ENCODE measurements around the gene AARSD1.
"Not testable (repeated sequence)": the region's sequence is repeated elsewhere in the genome, so short reads cannot be mapped to it uniquely, and the experiment has no call there.

Gene AARSD1

DNA sequence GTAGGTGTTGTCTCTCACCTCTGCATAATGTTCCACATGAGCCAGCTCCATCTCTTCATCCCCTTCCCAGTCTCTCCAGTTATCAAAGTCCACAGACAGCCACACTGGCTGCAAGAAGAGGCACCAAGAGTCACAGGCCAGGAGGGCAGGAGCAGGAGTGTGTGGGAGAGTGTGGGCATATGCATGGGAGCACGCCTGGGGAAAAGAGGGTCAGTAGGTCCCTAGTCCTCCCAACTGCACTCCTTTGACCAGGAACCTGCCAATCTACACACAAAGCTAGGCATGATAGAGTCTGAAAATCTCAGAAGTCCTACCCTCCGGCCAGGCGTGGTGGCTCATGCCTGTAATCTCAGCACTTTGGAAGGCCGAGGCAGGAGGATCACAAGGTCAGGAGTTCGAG lies 7.3 kb upstream of the AARSD1 start:
- H3K4me3 ChIP-seq: no peak overlapping the region
- H3K36me3 ChIP-seq (replicated peaks): no peaks in the 10 kb centered on the region
- DNase-seq (ENCODE audit: low spot score in 2 of 2): no peak
- no peaks in the 10 kb centered on the region for H3K9me3 ChIP-seq
- H3K4me1 ChIP-seq: no peaks in the 10 kb centered on the region
- no peaks in the 10 kb centered on the region for H3K27me3 ChIP-seq (ENCODE audit: low read depth)
- in situ Hi-C loops (cut with MboI; ENCODE audit: low sequenced_read_pairs): no loop called here

DNA sequence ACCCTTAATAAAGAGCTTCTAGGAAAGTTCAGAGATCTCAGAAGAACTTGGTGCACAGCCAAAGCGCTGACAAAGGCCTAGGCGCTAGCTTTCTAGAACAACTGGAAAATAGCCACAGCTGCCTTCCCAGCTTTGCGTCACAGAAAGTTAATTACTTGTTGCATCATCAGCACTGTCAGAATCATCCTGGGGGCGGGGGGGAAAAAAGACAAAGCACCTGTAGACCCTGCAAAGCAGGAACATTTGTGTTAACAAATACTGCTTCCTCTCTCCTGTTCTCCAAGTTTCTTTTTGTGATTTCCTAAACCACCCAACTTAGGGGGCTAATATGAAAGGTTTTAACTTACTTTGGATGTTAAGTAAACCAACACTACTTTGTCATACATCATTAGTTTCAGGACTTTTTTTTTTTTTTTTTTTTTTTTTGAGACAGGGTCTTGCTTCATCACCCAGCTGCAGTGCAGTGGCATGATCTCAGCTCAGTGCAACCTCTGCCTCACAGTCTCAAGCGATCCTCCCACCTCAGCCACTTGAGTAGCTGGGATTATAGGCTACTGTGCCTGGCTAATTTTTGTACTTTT lies 4.8 kb upstream of the AARSD1 start:
- Histone ChIP-seq H3K9me3 (no peaks in the 10 kb centered on the region), H3K36me3 (replicated peaks) (no peaks in the 10 kb centered on the region), H3K4me3 (no peak overlapping the region), H3K27me3 (ENCODE audit: low read depth) (no peaks in the 10 kb centered on the region), H3K4me1 (no peaks in the 10 kb centered on the region)
- in situ Hi-C loops (cut with MboI; ENCODE audit: low sequenced_read_pairs): no loop called here
- DNase-seq (ENCODE audit: low spot score in 2 of 2): peak in 1 of 2 experiments; percentile 22

DNA sequence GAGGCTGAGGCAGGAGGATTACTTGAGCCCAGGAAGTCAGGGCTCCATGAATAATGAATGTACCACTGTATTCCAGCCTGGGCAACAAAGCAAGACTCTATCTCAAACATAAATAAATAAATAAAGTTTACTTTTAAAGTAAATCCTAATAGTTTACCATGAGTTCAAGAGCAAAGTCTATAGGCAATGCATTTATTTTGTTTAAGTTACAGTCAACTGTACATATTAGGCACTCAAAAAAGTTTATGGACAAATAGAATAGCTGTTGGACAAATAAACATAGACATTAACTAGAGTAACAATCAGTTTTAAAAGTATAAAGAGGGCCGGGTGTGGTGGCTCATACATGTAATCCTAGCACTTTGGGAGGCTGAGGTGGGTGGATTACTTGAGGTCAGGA lies 3.7 kb upstream of the AARSD1 start:
- no peak for DNase-seq (ENCODE audit: low spot score in 2 of 2)
- no peaks in the 10 kb centered on the region for H3K9me3 ChIP-seq
- peaks cover under 1% of the 10 kb centered on the region; the same call in 1 of the 2 replicates for H3K36me3 ChIP-seq (replicated peaks)
- H3K27me3 ChIP-seq (ENCODE audit: low read depth): no peaks in the 10 kb centered on the region
- H3K4me1 ChIP-seq: peaks cover 3% of the 10 kb centered on the region; the same call in 1 of the 2 replicates
- no peak overlapping the region for H3K4me3 ChIP-seq
- in situ Hi-C loops (cut with MboI; ENCODE audit: low sequenced_read_pairs): no loop called here

DNA sequence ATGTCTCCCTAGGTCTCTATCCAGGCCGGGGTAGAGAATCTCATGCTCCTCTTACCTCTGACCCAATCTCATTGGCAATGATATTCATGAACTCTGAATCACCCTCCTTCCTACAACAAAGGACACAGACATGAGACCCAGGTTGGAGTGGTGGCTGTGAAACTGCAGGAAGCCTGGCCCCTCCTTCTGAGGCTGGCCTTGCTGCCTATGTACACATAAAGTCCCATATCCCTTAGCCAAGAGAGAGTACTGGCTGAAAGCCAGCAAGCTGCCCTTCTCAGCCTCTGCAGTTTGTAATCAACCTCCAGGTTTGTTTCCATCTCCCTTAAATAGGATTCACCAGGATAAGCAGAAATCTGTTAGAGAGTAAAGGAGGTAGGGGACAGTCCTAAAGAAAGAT lies 10.6 kb downstream of the AARSD1 start:
- in situ Hi-C loops (cut with MboI; ENCODE audit: low sequenced_read_pairs): no loop called here
- DNase-seq (ENCODE audit: low spot score in 2 of 2): no peak
- H3K36me3 ChIP-seq (replicated peaks): peaks cover 81% of the 10 kb centered on the region

GRCh38 chr17:42950044-42950783 lies 14.0 kb downstream of the AARSD1 start:
- Histone ChIP-seq H3K4me1 (no peaks in the 10 kb centered on the region), H3K36me3 (replicated peaks) (peaks cover 55% of the 10 kb centered on the region), H3K27me3 (ENCODE audit: low read depth) (no peaks in the 10 kb centered on the region), H3K9me3 (no peaks in the 10 kb centered on the region), H3K4me3 (no peak overlapping the region)
- no peak for DNase-seq (ENCODE audit: low spot score in 2 of 2)
- in situ Hi-C loops (cut with MboI; ENCODE audit: low sequenced_read_pairs): no loop called here

More for the DNA sequence above, 10.6 kb downstream of the AARSD1 start:
- no peaks in the 10 kb centered on the region for H3K27me3 ChIP-seq (ENCODE audit: low read depth)
- no peak overlapping the region for H3K4me3 ChIP-seq
- H3K4me1 ChIP-seq: no peaks in the 10 kb centered on the region
- H3K9me3 ChIP-seq: no peaks in the 10 kb centered on the region

DNA sequence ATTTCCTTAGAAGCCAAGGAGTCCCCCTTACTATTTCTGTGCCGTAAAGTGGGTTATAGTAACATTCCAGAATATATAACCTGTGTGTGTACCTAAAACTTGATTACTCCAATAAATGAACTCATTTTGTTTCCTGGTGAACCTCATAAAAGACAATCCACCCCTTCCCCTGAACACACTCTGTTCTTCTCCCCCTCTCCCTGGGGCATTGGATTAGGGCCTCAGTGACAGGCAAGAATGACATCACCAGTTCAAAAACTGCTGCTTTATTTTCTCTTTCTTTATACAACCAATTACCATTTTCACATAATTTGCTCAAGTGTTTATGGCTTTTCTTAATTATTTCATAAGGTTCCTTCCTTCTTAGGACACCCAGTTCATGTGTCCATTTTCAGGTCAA lies 17.4 kb downstream of the AARSD1 start:
- no peaks in the 10 kb centered on the region for H3K4me1 ChIP-seq
- no peaks in the 10 kb centered on the region for H3K27me3 ChIP-seq (ENCODE audit: low read depth)
- DNase-seq (ENCODE audit: low spot score in 2 of 2): no peak
- in situ Hi-C loops (cut with MboI; ENCODE audit: low sequenced_read_pairs): loop anchor here (25.0 kb wide), 1 partner anchor 360 kb away; the partner anchor contains the start of gene PSMC3IP
- no peaks in the 10 kb centered on the region for H3K9me3 ChIP-seq
- H3K4me3 ChIP-seq: no peak overlapping the region
- H3K36me3 ChIP-seq (replicated peaks): peaks cover 22% of the 10 kb centered on the region

DNA sequence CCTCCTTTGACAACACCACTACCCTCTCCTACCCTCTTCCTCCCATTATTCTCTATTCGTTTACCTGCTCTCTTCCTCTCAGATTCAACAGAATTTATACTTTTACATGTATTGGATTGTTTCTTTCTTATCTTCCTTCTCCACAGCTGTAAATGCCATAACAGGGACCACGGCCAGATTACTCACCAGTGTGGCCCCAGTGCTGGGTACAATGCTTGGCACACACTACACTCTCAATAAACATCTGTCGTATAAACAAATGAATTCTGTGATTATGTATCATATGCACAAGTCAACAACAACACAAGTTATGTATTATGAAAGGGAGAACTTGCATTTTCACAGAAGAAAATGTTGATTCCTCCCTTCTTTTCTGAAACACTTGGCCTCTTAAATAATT lies 20.0 kb downstream of the AARSD1 start:
- no peaks in the 10 kb centered on the region for H3K9me3 ChIP-seq
- no peaks in the 10 kb centered on the region for H3K27me3 ChIP-seq (ENCODE audit: low read depth)
- H3K4me1 ChIP-seq: no peaks in the 10 kb centered on the region
- in situ Hi-C loops (cut with MboI; ENCODE audit: low sequenced_read_pairs): loop anchor here (25.0 kb wide), 1 partner anchor 357 kb away; the partner anchor contains the start of gene PSMC3IP
- DNase-seq (ENCODE audit: low spot score in 2 of 2): no peak
- no peak overlapping the region for H3K4me3 ChIP-seq
- peaks cover 2% of the 10 kb centered on the region for H3K36me3 ChIP-seq (replicated peaks)

DNA sequence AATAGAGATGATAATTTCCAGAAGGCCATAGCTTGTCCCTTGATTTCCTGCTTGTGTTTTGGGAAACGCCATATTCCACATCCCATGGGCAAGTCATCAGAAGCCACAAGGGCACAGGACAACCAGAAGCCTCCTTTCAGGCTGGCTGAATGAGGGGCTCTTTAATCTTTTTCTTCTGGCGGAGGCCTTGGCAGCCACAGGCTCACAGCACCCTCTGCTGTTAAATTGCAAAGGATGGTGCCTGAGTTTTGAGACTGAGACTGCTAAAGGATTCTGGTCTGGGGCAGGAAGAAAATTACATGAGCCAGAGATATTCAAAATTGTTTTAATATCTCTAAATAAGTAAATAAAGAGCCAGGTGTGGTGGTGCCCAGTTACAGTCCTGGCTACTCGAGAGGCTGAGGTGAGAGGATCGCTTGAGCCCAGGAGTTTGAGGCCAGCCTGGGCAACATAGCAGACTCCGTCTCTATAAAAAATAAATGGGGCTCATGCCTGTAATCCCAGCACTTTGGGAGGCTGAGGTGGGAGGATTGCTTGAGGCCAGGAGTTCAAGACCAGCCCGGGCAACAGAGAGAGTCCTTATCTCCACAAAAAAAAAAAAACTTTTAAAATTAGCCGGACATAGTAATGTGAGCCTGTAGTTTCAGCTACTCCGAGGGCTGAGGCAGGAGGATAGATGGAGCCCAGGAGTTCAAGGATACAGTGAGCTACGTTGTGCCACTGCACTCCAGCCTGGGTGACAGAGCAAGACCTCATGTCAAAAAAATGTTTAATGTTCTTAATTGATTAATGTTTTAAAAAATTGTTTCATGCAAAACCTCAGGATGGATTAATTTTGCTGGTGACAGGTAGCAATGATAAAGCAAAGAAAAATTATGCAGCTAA lies 26.3 kb downstream of the AARSD1 start:
- in situ Hi-C loops (cut with MboI; ENCODE audit: low sequenced_read_pairs): loop anchor here (25.0 kb wide), 1 partner anchor 351 kb away; the partner anchor contains the start of gene PSMC3IP
- Histone ChIP-seq H3K4me1 (no peaks in the 10 kb centered on the region), H3K4me3 (no peak overlapping the region), H3K9me3 (no peaks in the 10 kb centered on the region), H3K36me3 (replicated peaks) (no peaks in the 10 kb centered on the region), H3K27me3 (ENCODE audit: low read depth) (peaks cover 3% of the 10 kb centered on the region; the same call in 1 of the 2 replicates)
- DNase-seq (ENCODE audit: low spot score in 2 of 2): peak; percentile 50 to 65

- in situ Hi-C loops (cut with MboI; ENCODE audit: low sequenced_read_pairs): loop anchor here (25.0 kb wide), 1 partner anchor 342 kb away; the partner anchor contains the start of gene PSMC3IP
- H3K27me3 ChIP-seq (ENCODE audit: low read depth): peaks cover 3% of the 10 kb centered on the region; the same call in 1 of the 2 replicates
- H3K36me3 ChIP-seq (replicated peaks): no peaks in the 10 kb centered on the region
- no peak overlapping the region for H3K4me3 ChIP-seq
- no peaks in the 10 kb centered on the region for H3K9me3 ChIP-seq
- no peaks in the 10 kb centered on the region for H3K4me1 ChIP-seq
- DNase-seq (ENCODE audit: low spot score in 2 of 2): no peak
These were observed 34.8 kb downstream of the AARSD1 start for GRCh38 chr17:42929497-42929844.

DNA sequence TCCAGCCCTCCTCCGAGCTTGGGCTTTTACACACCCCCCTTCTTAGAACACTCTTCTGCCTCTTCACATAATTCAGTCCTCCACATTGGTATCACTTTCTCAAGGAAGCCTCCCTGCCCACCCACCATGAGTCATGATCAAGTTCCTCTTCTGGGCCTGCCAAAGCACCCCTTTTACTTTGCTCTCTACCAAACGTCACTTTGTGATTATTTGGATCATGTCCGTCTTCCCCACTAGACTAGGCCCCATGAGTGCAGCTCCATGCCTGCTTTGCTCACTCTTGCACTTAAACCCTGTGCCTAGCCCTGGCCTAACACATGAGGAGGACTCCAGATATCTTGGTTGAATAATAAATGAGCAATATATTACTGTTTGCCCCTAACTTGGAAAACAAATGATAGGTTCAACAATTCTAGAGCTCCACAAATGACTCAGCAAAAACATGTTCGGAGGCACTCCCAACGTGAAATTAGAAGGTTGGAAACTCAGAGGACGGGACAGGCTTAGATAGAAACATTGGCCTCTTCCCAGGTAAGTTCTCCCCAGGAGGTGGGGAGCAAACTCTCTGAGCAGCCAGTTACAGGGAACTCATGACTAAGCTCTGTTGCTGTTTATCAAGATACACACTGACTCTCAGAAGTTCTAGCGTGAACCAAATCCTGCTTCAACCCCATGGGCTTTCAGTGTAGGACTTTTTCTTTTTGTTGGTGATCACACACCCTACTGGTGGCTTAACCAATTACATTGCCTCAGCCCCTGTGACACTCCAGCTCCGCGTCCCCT lies 35.3 kb downstream of the AARSD1 start:
- Histone ChIP-seq H3K4me1 (no peaks in the 10 kb centered on the region), H3K27me3 (ENCODE audit: low read depth) (peaks cover 2% of the 10 kb centered on the region; the same call in 1 of the 2 replicates), H3K9me3 (no peaks in the 10 kb centered on the region), H3K4me3 (no peak overlapping the region), H3K36me3 (replicated peaks) (no peaks in the 10 kb centered on the region)
- in situ Hi-C loops (cut with MboI; ENCODE audit: low sequenced_read_pairs): loop anchor here (25.0 kb wide), 1 partner anchor 342 kb away; the partner anchor contains the start of gene PSMC3IP
- DNase-seq (ENCODE audit: low spot score in 2 of 2): peak; percentile 33 to 39

DNA sequence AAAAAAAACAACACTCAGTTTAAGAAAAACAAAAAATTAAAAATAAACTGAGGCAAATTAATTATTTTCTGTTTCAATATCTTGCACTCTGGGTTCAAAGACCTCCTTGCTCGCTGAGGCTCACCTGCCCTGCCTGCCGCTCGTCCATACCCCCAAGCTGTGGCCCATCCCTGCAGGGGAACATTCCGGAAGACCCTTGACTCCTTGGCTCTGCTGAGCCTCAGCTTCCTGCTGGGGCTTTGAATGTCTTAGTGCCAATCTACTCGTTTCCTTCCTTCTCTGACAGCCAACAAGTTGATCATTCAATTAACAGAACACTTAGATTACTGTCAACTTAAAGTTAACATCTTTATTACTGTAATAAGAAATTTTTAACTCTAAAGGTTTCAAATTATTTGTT lies 39.4 kb downstream of the AARSD1 start:
- in situ Hi-C loops (cut with MboI; ENCODE audit: low sequenced_read_pairs): loop anchor here (25.0 kb wide), 1 partner anchor 338 kb away; the partner anchor contains the start of gene PSMC3IP
- Histone ChIP-seq H3K27me3 (ENCODE audit: low read depth) (peaks cover 15% of the 10 kb centered on the region), H3K9me3 (no peaks in the 10 kb centered on the region), H3K4me3 (no peak overlapping the region), H3K4me1 (no peaks in the 10 kb centered on the region), H3K36me3 (replicated peaks) (no peaks in the 10 kb centered on the region)
- no peak for DNase-seq (ENCODE audit: low spot score in 2 of 2)

DNA sequence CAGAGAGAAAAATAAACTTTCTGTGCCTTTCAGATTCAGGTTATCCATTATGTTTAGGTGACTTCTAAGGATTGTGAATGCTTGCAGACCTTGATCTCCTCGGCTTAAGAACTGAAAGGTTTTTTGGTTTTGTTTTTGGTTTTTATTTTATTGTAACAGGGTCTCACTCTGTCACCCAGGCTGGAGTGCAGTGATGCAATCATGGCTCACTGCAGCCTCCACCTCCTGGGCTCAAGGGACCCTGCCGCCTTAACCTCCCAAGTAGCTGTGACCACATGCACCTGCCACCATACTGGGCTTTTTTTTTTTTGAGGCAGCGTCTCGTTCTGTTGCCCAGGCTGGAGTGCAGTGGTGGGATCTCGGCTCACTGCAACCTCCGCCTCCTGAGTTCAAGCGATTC lies 40.8 kb downstream of the AARSD1 start:
- H3K9me3 ChIP-seq; DNase-seq (ENCODE audit: low spot score in 2 of 2); H3K4me3 ChIP-seq; in situ Hi-C loops (cut with MboI; ENCODE audit: low sequenced_read_pairs); H3K36me3 ChIP-seq (replicated peaks); H3K4me1 ChIP-seq: not testable (repeated sequence)
- H3K27me3 ChIP-seq (ENCODE audit: low read depth): peaks cover 15% of the 10 kb centered on the region

GRCh38 chr17:42922294-42922693 lies 42.0 kb downstream of the AARSD1 start:
- in situ Hi-C loops (cut with MboI; ENCODE audit: low sequenced_read_pairs): no loop called here
- no peak for DNase-seq (ENCODE audit: low spot score in 2 of 2)
- H3K9me3 ChIP-seq: no peaks in the 10 kb centered on the region
- H3K36me3 ChIP-seq (replicated peaks): no peaks in the 10 kb centered on the region
- peaks cover 15% of the 10 kb centered on the region for H3K27me3 ChIP-seq (ENCODE audit: low read depth)
- peaks cover 3% of the 10 kb centered on the region; the same call in 1 of the 2 replicates for H3K4me1 ChIP-seq
- no peak overlapping the region for H3K4me3 ChIP-seq

Measured in HAP-1 (cell line).